B cell (primary cell): Measurements from ENCODE around the gene CAPZB.

Experiments used
- EZH2 ChIP-seq: IDR thresholded peaks from 2 replicates; pipeline ENCODE4 v1.6.1; 2012; ENCODE audit warnings: borderline replicate concordance, low read depth, mild to moderate bottlenecking, moderate library complexity, low read length; ENCODE audit not compliant: insufficient read depth, poor library complexity, severe bottlenecking
- TF ChIP-seq, protein P1 (sequence below): fragments of 200-600 bp; IDR thresholded peaks from one replicate; pipeline ENCODE4 v1.8.0; 2022; ENCODE audit warnings: antibody characterized with exemption, mild to moderate bottlenecking

DNA sequence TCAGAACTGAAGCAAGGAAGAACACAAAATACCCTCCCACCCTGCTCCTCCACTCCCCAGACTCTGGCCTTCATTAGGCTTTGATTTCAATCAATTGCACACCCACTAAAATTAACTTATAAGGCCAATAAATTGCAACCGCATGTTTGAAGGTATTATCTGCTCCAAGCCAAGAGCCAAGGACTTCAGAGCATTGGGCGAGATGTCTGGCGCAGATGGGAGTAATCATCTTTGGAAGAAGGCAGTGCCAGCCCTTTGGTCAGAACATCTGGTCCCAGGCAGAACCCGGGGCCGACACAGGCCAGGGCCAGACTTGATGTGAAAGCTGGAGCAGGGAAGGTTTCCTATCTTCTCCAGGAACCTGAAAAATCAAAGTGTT is 113.2 kb downstream of the CAPZB start:
- TF ChIP-seq, protein P1, sequence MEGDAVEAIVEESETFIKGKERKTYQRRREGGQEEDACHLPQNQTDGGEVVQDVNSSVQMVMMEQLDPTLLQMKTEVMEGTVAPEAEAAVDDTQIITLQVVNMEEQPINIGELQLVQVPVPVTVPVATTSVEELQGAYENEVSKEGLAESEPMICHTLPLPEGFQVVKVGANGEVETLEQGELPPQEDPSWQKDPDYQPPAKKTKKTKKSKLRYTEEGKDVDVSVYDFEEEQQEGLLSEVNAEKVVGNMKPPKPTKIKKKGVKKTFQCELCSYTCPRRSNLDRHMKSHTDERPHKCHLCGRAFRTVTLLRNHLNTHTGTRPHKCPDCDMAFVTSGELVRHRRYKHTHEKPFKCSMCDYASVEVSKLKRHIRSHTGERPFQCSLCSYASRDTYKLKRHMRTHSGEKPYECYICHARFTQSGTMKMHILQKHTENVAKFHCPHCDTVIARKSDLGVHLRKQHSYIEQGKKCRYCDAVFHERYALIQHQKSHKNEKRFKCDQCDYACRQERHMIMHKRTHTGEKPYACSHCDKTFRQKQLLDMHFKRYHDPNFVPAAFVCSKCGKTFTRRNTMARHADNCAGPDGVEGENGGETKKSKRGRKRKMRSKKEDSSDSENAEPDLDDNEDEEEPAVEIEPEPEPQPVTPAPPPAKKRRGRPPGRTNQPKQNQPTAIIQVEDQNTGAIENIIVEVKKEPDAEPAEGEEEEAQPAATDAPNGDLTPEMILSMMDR, result no peak
- no peak for TF ChIP-seq EZH2
